HG03064 (cell line): ENCODE results near the gene CAPRIN1.
"Not testable (repeated sequence)": the region's sequence is repeated elsewhere in the genome, so short reads cannot be mapped to it uniquely, and the experiment has no call there.

Experiments used
- ATAC-seq: cut with Tn5 transposase; IDR thresholded peaks from one replicate; pipeline ENCODE4 v1.9.1; 2021; ENCODE audit warnings: low read depth; ENCODE audit not compliant: unreplicated experiment

The CAPRIN1 gene

GRCh38 chr11:34049028-34049427 lies 2.5 kb upstream of the CAPRIN1 start:
- no peak for ATAC-seq

GRCh38 chr11:34050581-34051348 lies 766 bp upstream of the CAPRIN1 start:
- ATAC-seq: no peak

- ATAC-seq: peak; percentile 66
Measured at GRCh38 chr11:34052036-34052607, 591 bp downstream of the CAPRIN1 start.

- ATAC-seq: no peak
Measured at GRCh38 chr11:34052608-34053160, 1.2 kb downstream of the CAPRIN1 start.

- ATAC-seq: no peak
Measured at GRCh38 chr11:34053161-34053686, 1.7 kb downstream of the CAPRIN1 start.

GRCh38 chr11:34054351-34054750 lies 2.8 kb downstream of the CAPRIN1 start:
- not testable (repeated sequence) for ATAC-seq

- ATAC-seq: no peak
Measured at GRCh38 chr11:34055218-34056000, 3.9 kb downstream of the CAPRIN1 start.

- ATAC-seq: no peak
Measured at GRCh38 chr11:34056672-34057071, 5.1 kb downstream of the CAPRIN1 start.

- ATAC-seq: no peak
Measured at GRCh38 chr11:34063061-34063795, 11.7 kb downstream of the CAPRIN1 start.

- ATAC-seq: no peak
Measured at GRCh38 chr11:34064291-34064690, 12.8 kb downstream of the CAPRIN1 start.

GRCh38 chr11:34065505-34066203 lies 14.1 kb downstream of the CAPRIN1 start:
- no peak for ATAC-seq

- ATAC-seq: not testable (repeated sequence)
Measured at GRCh38 chr11:34066766-34067165, 15.2 kb downstream of the CAPRIN1 start.

- ATAC-seq: no peak
Measured at GRCh38 chr11:34067383-34068065, 16.0 kb downstream of the CAPRIN1 start.

- ATAC-seq: no peak
Measured at GRCh38 chr11:34068111-34068510, 16.6 kb downstream of the CAPRIN1 start.

GRCh38 chr11:34071306-34071705 lies 19.8 kb downstream of the CAPRIN1 start:
- ATAC-seq: not testable (repeated sequence)

GRCh38 chr11:34072041-34072440 lies 20.5 kb downstream of the CAPRIN1 start:
- ATAC-seq: no peak

- ATAC-seq: no peak
Measured at GRCh38 chr11:34072832-34073231, 21.3 kb downstream of the CAPRIN1 start.

GRCh38 chr11:34074391-34074790 lies 22.9 kb downstream of the CAPRIN1 start:
- ATAC-seq: no peak

- ATAC-seq: no peak
Measured at GRCh38 chr11:34075178-34075820, 23.8 kb downstream of the CAPRIN1 start.
